ENCODE data around the gene RHBDD1.

The RHBDD1 gene

DNA sequence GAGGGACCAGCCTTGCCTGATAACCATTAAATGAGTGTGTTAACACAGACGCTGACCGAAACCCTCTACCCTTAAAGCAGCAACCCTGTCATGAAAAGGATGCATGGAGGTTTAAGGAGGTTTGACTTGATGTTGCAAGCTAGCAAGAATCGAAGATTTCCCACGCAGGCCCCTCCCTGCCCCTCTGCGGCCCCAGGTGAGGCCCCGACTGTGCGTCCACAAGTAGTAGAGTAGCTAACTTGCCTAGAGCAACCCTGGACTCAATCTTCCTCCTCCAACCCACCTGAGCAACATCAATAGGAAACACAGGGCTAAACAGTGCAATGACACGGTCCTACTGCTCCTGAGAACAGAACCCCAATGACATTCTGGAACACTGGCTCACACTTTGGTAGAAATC is 178.0 kb downstream of the RHBDD1 start:
- ATAC-seq, result no peak
- Mint-ChIP-seq H3K27me3 (no peaks in the 10 kb centered on the region), H3K27ac (no peak overlapping the region), H3K9me3 (no peaks in the 10 kb centered on the region), H3K36me3 (peaks cover 29% of the 10 kb centered on the region), H3K4me3 (no peak overlapping the region), H3K4me1 (no peaks in the 10 kb centered on the region)

DNA sequence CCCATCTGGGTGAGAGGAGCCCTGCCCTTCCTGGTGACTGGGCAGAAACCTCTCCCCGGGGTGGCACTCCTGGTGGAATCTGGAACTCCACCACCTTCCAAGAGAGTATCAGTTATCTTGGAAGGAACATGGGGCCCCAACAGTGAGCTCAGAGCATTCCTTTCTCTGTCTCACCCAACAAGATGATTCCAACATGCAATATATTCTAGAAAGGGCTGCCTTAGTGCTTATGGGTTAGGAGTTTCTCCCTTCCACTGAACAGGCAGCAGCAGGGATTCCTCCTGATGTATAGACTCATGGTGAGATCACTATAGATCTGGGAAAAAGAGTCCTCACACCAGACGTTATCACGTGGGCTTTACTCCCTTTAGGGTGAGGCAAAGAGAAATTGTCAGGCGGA is 181.0 kb downstream of the RHBDD1 start:
- Mint-ChIP-seq H3K36me3 (peaks cover 41% of the 10 kb centered on the region), H3K27ac (no peak overlapping the region), H3K4me3 (no peak overlapping the region), H3K9me3 (no peaks in the 10 kb centered on the region), H3K4me1 (no peaks in the 10 kb centered on the region), H3K27me3 (no peaks in the 10 kb centered on the region)
- no peak for ATAC-seq

DNA sequence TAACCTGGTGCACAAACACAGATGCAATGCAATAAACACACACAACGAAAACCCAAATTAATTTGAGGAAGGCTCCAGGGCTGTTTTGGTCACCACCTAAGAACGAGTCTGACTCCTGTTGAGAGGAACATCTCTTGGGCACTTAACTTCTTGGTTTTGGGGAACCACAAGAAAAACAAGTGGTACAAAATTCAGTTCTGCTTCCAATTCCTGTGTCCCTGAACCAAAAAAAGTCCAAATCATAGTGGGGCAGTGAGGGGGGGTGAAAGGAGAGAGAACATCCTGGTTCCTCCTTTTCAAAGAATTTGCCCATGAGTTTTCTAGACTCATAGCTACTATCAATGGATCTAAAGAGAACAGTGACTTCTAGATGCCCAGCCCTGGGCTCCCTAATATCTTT is 184.6 kb downstream of the RHBDD1 start:
- Mint-ChIP-seq H3K27me3 (no peaks in the 10 kb centered on the region), H3K4me3 (no peak overlapping the region), H3K36me3 (peaks cover 47% of the 10 kb centered on the region), H3K4me1 (peaks cover 1% of the 10 kb centered on the region), H3K9me3 (no peaks in the 10 kb centered on the region), H3K27ac (no peak overlapping the region)
- no peak for ATAC-seq

DNA sequence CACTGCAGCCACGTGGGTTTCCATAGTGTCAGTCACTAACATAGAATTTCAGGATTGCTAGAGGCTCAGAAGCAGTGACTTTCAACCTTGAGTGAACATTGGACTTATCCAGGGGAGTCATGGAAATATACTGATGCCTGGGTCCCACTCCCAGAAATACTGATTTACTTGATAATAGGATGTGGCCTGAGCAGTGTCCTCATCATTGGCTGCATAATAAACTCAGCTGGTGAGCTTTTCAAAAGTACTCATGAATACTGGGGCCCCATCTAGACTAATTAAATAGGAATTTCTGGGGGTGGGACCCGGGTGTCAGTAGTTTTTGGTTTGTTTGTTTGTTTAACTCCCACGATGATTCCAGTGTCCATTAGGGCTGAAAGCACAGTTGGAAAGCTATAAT is 186.8 kb downstream of the RHBDD1 start:
- no peaks in the 10 kb centered on the region for H3K27me3 Mint-ChIP-seq
- H3K27ac Mint-ChIP-seq, result no peak overlapping the region
- H3K4me1 Mint-ChIP-seq, result peaks cover 6% of the 10 kb centered on the region
- peaks cover 39% of the 10 kb centered on the region for H3K36me3 Mint-ChIP-seq
- no peaks in the 10 kb centered on the region for H3K9me3 Mint-ChIP-seq
- no peak for ATAC-seq
- H3K4me3 Mint-ChIP-seq, result no peak overlapping the region

DNA sequence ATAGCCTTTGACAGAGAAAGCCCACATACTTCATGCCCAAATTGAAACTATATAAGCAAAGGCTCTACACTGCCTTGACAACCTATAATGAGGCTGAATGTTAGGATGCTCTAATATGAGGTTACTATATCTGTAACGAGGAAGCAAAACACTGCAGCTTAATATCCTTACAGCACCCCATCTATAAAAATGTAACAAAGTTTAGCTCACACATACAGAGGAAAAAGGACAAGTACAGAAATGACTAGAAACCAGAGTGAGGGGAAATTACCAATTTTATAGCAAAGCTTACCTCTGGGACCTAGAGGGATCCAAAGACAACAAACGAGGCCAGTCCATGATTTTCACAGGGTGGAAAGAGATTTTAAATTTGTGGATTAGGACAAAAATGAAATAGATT is 189.7 kb downstream of the RHBDD1 start:
- ATAC-seq, result no peak
- H3K4me3 Mint-ChIP-seq, result no peak overlapping the region
- peaks cover 41% of the 10 kb centered on the region for H3K36me3 Mint-ChIP-seq

DNA sequence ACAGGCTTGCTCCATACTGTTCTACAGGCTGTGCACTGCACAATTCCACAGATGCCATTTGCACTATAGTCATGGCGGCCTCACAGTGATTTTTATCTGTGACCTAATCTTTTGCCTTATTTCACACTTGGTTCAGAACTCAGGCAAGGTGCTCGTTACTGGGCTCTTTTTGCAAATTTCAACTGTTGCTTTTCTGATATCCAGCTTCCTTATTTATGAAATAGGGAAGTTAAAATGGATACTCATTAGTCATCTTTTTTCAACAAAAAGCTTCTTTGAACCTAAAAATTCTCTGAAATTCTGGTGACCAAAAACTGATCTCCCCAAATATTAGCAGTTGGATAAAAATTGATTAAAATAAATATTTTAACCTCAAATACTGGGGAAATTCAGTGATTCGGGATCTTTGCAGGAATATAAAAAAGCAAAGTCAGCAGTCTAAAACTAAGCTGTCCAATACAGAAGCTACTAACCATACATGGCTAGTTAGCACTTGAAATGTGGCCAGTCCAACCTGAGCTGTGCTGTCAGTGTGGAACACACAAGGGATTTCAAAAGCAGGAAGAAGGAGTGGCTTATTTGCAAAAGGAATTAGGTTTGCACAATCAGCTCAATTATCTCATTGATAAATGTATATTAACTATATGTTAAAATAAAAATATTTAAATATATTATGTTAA is 193.7 kb downstream of the RHBDD1 start:
- H3K4me3 Mint-ChIP-seq, result no peak overlapping the region
- no peaks in the 10 kb centered on the region for H3K9me3 Mint-ChIP-seq
- H3K36me3 Mint-ChIP-seq, result peaks cover 43% of the 10 kb centered on the region
- H3K4me1 Mint-ChIP-seq, result peaks cover 6% of the 10 kb centered on the region
- H3K27ac Mint-ChIP-seq, result no peak overlapping the region
- H3K27me3 Mint-ChIP-seq, result no peaks in the 10 kb centered on the region
- no peak for ATAC-seq

More for the DNA sequence above, 189.7 kb downstream of the RHBDD1 start:
- H3K9me3 Mint-ChIP-seq, result no peaks in the 10 kb centered on the region
- H3K4me1 Mint-ChIP-seq, result peaks cover 6% of the 10 kb centered on the region
- no peaks in the 10 kb centered on the region for H3K27me3 Mint-ChIP-seq
- H3K27ac Mint-ChIP-seq, result no peak overlapping the region

DNA sequence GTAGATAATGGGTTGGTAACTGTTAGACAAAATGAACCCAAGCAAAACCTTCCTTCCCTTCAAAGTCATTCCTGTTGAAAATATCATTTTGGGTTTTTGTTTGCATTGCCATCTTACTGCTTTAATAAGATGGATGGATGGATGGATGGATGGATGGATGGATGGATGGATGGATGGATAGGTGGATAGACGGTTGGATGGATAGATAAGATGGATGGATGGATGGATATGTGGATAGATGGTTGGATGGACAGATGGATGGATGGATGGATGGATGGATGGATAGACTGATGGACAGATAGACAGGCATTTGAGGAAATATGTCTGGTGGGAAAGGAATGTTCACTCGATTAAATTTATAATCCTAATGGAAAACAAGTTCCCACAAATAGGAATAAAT is 194.9 kb downstream of the RHBDD1 start:
- H3K9me3 Mint-ChIP-seq, result peaks cover 3% of the 10 kb centered on the region
- H3K4me1 Mint-ChIP-seq, result peaks cover under 1% of the 10 kb centered on the region
- no peak overlapping the region for H3K4me3 Mint-ChIP-seq
- H3K36me3 Mint-ChIP-seq, result peaks cover 50% of the 10 kb centered on the region
- no peaks in the 10 kb centered on the region for H3K27me3 Mint-ChIP-seq
- ATAC-seq, result no peak
- H3K27ac Mint-ChIP-seq, result no peak overlapping the region

DNA sequence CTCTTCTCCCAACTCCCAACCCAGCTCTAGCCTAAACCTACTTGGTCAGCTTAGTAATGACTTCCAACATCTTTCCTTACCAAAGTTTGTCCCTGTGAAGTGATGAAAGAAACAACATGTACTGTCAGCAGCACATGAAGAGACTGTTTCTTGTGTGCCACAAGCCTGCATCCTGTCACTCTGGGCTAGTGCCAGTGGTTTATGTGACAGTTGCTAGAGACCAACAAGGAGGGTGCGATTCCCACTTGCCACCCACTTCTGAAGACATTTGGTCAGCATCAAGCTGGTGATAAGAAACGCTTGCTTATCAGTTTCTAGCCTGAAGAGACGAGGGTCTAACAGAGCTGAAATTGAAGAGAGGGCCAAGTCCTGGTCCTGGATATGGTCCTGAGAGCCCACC is 195.5 kb downstream of the RHBDD1 start:
- H3K27me3 Mint-ChIP-seq, result no peaks in the 10 kb centered on the region
- H3K9me3 Mint-ChIP-seq, result peaks cover 3% of the 10 kb centered on the region
- H3K27ac Mint-ChIP-seq, result no peak overlapping the region
- no peak for ATAC-seq
- no peaks in the 10 kb centered on the region for H3K4me1 Mint-ChIP-seq
- H3K36me3 Mint-ChIP-seq, result peaks cover 50% of the 10 kb centered on the region
- no peak overlapping the region for H3K4me3 Mint-ChIP-seq

DNA sequence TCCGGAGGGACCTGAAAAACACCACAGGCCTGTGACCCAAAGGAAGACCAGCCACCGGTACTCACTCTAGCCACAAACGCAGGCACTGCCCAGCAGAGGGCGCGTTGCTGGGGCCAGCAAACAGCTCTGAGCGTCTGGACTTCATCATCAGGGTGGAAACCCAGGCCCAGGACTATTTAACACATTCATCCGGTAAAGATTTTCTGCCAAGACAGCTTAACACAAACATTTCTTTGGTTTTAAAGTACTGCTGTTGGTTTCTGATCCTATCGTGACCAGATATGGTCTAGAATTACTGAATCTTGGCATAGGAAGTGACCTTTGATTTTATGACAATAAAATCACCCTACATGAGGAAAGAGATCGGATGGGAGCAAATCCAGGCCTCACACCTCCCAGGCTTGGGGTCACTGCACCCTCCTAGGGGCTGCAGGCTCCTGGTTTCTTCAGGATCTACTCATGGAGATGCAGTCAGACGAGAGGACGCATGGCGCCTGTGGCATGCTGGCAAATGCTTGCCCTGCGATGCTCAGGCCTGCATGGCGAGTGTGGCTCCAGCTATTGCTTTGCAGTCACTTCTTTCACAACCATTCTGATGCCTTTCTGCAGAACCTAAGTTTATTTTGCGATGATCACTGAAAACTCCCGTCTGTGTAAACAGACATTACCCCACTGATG is 197.8 kb downstream of the RHBDD1 start:
- Mint-ChIP-seq H3K27me3 (no peaks in the 10 kb centered on the region), H3K4me1 (no peaks in the 10 kb centered on the region), H3K36me3 (peaks cover 57% of the 10 kb centered on the region), H3K27ac (no peak overlapping the region), H3K4me3 (no peak overlapping the region), H3K9me3 (peaks cover 6% of the 10 kb centered on the region)
- ATAC-seq, result no peak

DNA sequence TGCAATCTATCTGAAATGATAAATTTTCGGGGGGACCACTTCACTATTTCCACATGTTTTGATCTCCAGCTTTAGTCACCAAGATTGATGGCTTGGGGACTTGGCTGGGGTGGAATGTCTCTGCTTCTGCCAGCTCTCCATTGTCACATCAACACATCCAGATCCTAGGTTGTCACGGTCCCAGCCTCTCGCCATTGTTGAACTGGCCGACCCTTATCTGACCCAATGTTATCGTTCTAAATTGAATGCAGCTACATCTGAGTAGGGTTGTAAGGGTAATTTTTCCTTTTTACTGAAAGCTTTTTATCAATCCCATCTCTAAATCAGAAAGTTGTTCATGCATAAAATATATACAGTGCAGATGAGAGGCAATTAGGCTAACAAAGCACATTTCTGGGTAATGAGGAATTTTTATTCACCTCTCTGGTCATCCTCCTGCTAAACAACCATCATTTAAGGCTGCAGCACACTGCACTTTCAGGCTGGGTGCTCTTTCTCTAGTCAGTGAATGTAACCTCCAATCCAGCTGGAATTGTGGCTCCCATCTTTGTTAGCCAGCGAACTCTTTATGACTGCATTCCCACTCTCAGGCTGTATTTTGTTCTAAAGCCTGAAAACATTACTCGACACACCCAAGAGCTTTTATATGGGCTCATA is 200.0 kb downstream of the RHBDD1 start:
- ATAC-seq, result no peak
- no peaks in the 10 kb centered on the region for H3K27me3 Mint-ChIP-seq
- H3K9me3 Mint-ChIP-seq, result peaks cover 6% of the 10 kb centered on the region
- H3K4me3 Mint-ChIP-seq, result no peak overlapping the region
- H3K27ac Mint-ChIP-seq, result no peak overlapping the region
- no peaks in the 10 kb centered on the region for H3K4me1 Mint-ChIP-seq
- H3K36me3 Mint-ChIP-seq, result peaks cover 59% of the 10 kb centered on the region

DNA sequence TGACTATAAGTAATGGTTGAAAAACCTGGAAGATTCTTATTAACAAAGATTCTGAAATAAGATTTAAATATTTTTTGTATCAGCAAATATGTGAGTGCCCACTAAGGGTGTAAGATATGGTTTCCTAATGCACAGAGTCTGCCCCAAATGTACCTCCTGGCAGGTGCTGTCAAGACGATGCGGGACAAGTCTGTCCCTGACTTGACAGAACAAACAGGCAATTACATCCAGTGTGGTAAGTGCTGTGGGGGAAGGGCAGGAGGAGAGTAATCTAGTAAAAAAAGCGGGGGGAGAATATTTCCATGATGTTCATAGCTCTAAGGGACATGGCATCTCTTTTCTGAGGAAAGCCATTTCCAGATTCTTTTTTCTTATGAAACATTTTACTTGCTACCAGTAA is 200.7 kb downstream of the RHBDD1 start:
- H3K4me1 Mint-ChIP-seq, result no peaks in the 10 kb centered on the region
- no peak overlapping the region for H3K4me3 Mint-ChIP-seq
- no peak overlapping the region for H3K27ac Mint-ChIP-seq
- H3K36me3 Mint-ChIP-seq, result peaks cover 60% of the 10 kb centered on the region
- peaks cover 6% of the 10 kb centered on the region for H3K9me3 Mint-ChIP-seq
- ATAC-seq, result no peak
- H3K27me3 Mint-ChIP-seq, result no peaks in the 10 kb centered on the region

DNA sequence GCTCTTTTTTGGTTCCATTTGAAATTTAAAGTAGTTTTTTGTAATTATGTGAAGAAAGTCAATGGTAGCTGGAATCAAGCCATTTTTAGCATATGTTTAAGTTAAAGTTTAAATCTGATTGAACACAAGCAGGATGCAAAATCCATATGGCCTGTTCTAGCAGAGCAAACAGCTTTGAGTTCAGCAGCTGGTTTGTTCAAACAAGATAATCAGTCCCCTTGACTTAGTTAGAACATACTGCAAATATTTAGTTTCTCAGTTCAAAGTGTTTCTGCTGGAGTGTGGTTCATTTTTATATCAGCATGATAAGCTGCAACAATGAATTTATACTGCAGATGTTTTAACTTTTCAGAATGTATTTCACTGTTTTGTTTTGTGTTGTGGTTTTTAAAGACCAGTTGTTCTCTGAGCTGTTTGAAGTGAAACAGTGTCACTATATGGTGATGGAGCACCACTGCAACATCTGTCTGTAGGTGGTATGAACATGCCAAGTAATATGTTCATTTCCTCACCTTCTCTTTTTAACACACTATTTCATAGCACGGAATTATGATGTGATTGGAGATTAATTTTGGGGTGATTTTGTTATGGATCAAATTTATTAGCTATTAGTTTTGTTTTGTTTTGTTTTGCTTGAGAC is 202.8 kb downstream of the RHBDD1 start:
- Mint-ChIP-seq H3K36me3 (peaks cover 69% of the 10 kb centered on the region), H3K4me3 (no peak overlapping the region)
- no peak for ATAC-seq

DNA sequence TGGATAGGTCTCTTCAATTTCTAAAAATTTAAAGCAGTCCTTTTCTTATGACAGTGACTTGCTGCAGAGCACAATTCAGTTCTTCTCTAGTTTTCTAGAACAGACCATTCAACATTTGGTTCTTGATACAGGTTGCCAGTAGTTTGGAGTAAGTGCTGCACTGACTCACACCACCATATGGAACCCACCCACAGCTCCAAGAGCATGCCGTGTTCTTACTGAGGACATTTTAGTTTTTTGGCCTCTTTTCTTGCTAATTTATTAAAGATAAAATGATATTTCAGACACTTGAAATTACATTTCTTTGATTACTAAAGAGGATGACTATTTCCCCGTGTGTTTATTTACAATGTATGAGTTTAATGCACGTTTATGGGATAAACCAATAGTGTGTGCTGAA is 208.1 kb downstream of the RHBDD1 start:
- Mint-ChIP-seq H3K9me3 (no peaks in the 10 kb centered on the region), H3K4me1 (no peaks in the 10 kb centered on the region), H3K36me3 (peaks cover 68% of the 10 kb centered on the region), H3K27ac (no peak overlapping the region), H3K27me3 (no peaks in the 10 kb centered on the region), H3K4me3 (no peak overlapping the region)
- ATAC-seq, result no peak

More for the DNA sequence above, 202.8 kb downstream of the RHBDD1 start:
- Mint-ChIP-seq H3K27ac (no peak overlapping the region), H3K9me3 (peaks cover 6% of the 10 kb centered on the region), H3K27me3 (no peaks in the 10 kb centered on the region), H3K4me1 (no peaks in the 10 kb centered on the region)

Data from stimulated activated memory B cell treated with anti-CD40 and anti-IgM and Interleukin-4, amounts not matched to agents 10 μg/mL and 1 μg/mL and 100 μg/mL, for 72 hours (primary cell).